ENCODE results near the gene RUVBL1. TPM values are rescaled to one million over a fixed set of nuclear protein-coding genes. Genes with fewer than 3 reads are reported as not detected.

RUVBL1 gene
- polyA plus RNA-seq, 1 donor (not counting 4 experiments of a cell fraction or from before 2014, with no cell fraction given), result 94.8 TPM

DNA sequence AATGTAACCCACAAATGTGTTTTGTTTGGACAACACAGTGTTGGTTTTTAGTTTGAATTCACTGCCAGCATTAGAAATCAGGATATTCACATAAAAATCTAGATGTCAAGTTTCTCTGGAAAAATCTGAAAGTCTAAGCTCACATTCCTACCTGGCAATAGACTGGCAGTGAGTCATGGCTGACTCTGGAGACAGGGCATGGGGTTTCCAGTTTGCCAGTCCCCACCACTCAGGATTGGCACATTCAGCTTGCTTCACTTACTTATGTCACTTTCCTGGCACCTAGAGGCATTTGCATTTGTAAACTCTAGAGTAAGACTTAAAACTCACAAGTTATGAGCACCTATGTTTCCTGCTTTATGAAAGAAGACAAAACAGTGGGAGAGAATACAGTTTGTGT, 90.5 kb downstream of the RUVBL1 start:
- no peaks in the 10 kb centered on the region for H3K9me1 ChIP-seq (ENCODE audit: control insufficient read depth, extremely low read depth, insufficient read depth, low read length)
- H3K4me1 ChIP-seq (ENCODE audit: control insufficient read depth, extremely low read depth, insufficient read depth, low read length), result no peaks in the 10 kb centered on the region
- H2AFZ ChIP-seq (ENCODE audit: control insufficient read depth, low read length), result no peak overlapping the region
- no peak overlapping the region for H3K27ac ChIP-seq (ENCODE audit: control insufficient read depth, insufficient read depth, low read length)
- no peaks in the 10 kb centered on the region for H4K20me1 ChIP-seq (ENCODE audit: control insufficient read depth, extremely low read depth, insufficient read depth, low read length)
- no peak overlapping the region for H3K4me3 ChIP-seq (ENCODE audit: control insufficient read depth in 2 of 3, extremely low read depth in 1 of 3, insufficient read depth in 2 of 3, low read depth in 1 of 3, low read length in 3 of 3)
- TF ChIP-seq, protein P1, sequence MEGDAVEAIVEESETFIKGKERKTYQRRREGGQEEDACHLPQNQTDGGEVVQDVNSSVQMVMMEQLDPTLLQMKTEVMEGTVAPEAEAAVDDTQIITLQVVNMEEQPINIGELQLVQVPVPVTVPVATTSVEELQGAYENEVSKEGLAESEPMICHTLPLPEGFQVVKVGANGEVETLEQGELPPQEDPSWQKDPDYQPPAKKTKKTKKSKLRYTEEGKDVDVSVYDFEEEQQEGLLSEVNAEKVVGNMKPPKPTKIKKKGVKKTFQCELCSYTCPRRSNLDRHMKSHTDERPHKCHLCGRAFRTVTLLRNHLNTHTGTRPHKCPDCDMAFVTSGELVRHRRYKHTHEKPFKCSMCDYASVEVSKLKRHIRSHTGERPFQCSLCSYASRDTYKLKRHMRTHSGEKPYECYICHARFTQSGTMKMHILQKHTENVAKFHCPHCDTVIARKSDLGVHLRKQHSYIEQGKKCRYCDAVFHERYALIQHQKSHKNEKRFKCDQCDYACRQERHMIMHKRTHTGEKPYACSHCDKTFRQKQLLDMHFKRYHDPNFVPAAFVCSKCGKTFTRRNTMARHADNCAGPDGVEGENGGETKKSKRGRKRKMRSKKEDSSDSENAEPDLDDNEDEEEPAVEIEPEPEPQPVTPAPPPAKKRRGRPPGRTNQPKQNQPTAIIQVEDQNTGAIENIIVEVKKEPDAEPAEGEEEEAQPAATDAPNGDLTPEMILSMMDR (optimal IDR thresholded peaks at IDR 0.05 in 1 of 3, IDR thresholded peaks at IDR 0.05 in 1 of 3, conservative IDR thresholded peaks at IDR 0.05 in 1 of 3; ENCODE audit: extremely low read depth in 1 of 3, insufficient read depth in 2 of 3, low read length in 3 of 3), result no peak
- no peak for TF ChIP-seq EZH2 (IDR thresholded peaks at IDR 0.05; ENCODE audit: low read length)
- FAIRE-seq (no peak), DNase-seq (ENCODE audit: low read depth, low spot score) (no peak)
- H3K4me2 ChIP-seq (ENCODE audit: control insufficient read depth, extremely low read depth, insufficient read depth, low read depth, low read length), result no peak overlapping the region
- no peaks in the 10 kb centered on the region for H3K36me3 ChIP-seq (ENCODE audit: control insufficient read depth in 2 of 2, extremely low read depth in 1 of 2, insufficient read depth in 2 of 2, low read length in 2 of 2)
- dilution Hi-C loops (cut with MboI; ENCODE audit: extremely low pct_ligation_motif_present, low sequenced_read_pairs), result no loop called here
- H3K9me3 ChIP-seq (ENCODE audit: control insufficient read depth, low read depth, low read length), result no peaks in the 10 kb centered on the region
- H3K9ac ChIP-seq (ENCODE audit: control insufficient read depth, extremely low read depth, insufficient read depth, low read length), result no peak overlapping the region
- H3K79me2 ChIP-seq (ENCODE audit: control insufficient read depth, insufficient read depth, low read length), result no peaks in the 10 kb centered on the region
- no peaks in the 10 kb centered on the region for H3K27me3 ChIP-seq (ENCODE audit: control insufficient read depth, extremely low read depth, insufficient read depth, low read length)

Small RNAs within 50 kb of the gene (small RNA-seq; reads per million reads assigned to genes)
- 19.8 to 64.3 (median 27.7) reads per million in 3 experiments for gene RNU2-37P (ENCODE audit: insufficient read length in 3 of 3, low read depth in 3 of 3, low replicate concordance in 1 of 3)
- gene RNU6-823P (ENCODE audit: insufficient read length in 3 of 3, low read depth in 3 of 3, low replicate concordance in 1 of 3), result 0 reads per million in 3 experiments

Other genes starting within 250 kb of the RUVBL1 start
- gene KBTBD12, start 208.6 kb downstream of the RUVBL1 start, polyA plus RNA-seq, result not detected in 3 replicates
- gene SEC61A1, start 71.4 kb downstream of the RUVBL1 start, polyA plus RNA-seq, result 247 to 306 TPM (median 290 TPM) in 3 replicates
- gene EEFSEC, start 29.7 kb upstream of the RUVBL1 start, polyA plus RNA-seq, result 8.7 to 10.3 TPM (median 9.9 TPM) in 3 replicates